Sigmoid colon (tissue), 4 donors: ENCODE measurements around the gene MTG2.

Experiments used
- CTCF ChIP-seq, 4 experiments: fragments of 450-650 bp in 3 of 4; fragments of 200-600 bp in 1 of 4; IDR thresholded peaks; one replicate each; pipeline ENCODE4 v1.5.1; 2016 to 2019; ENCODE audit warnings: antibody characterized with exemption in 4 of 4, mild to moderate bottlenecking in 3 of 4, moderate library complexity in 2 of 4
- POLR2A ChIP-seq, 2 donors: fragments of 450-650 bp; IDR thresholded peaks; one replicate each; pipeline ENCODE4 v1.6.1; 2016; ENCODE audit warnings: antibody characterized with exemption in 2 of 2, mild to moderate bottlenecking in 2 of 2, moderate library complexity in 2 of 2
- POLR2AphosphoS5 ChIP-seq, 4 donors: sonication (generic); formaldehyde crosslinking; IDR thresholded peaks; one replicate each; pipeline ENCODE4 v1.6.1; 2017; ENCODE audit warnings: antibody characterized with exemption in 4 of 4

DNA sequence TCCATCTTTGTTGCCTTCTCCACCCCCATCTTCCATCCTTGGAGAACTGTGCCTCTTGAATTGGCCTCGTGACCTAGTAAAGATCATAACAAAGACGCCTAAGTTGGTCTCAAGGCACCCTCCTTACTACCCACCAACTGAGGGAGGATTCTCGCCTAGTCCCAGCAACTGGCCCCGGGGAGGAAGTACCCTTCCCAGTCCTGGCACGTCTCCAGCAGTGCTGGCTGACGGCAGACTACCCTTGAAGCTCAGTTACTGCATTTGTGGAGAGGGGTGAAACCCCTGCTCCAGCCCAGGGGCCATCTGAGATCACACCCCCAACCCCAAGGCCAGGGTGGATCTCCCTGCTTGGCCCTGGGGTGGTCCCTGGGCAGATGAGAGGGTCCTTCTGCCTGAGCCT, 53.4 kb downstream of the MTG2 start:
- no peak for TF ChIP-seq POLR2A (IDR thresholded peaks at IDR 0.05)
- TF ChIP-seq CTCF (IDR thresholded peaks at IDR 0.05) = no peak
- no peak for TF ChIP-seq POLR2AphosphoS5 (IDR thresholded peaks at IDR 0.05)
